ENCODE results near the gene LRIT1.

Gene LRIT1

GRCh38 chr10:84205853-84206525 lies 35.4 kb downstream of the LRIT1 start:
- no peak for TF ChIP-seq CTCF (IDR thresholded peaks at IDR 0.05; ENCODE audit: insufficient read depth, low read depth, low read length, missing control alignments)
- no peak overlapping the region for H3K4me3 ChIP-seq (ENCODE audit: low read length)
- DNase-seq (ENCODE audit: low read depth) = no peak

- TF ChIP-seq CTCF (IDR thresholded peaks at IDR 0.05; ENCODE audit: insufficient read depth, low read depth, low read length, missing control alignments) = peak; percentile 100
- H3K4me3 ChIP-seq (ENCODE audit: low read length) = no peak overlapping the region
- peak; percentile 74 for DNase-seq (ENCODE audit: low read depth)
Measured at GRCh38 chr10:84205049-84205852, 36.1 kb downstream of the LRIT1 start.

- no peak overlapping the region for H3K4me3 ChIP-seq (ENCODE audit: low read length)
- no peak for TF ChIP-seq CTCF (IDR thresholded peaks at IDR 0.05; ENCODE audit: insufficient read depth, low read depth, low read length, missing control alignments)
- no peak for DNase-seq (ENCODE audit: low read depth)
Measured at GRCh38 chr10:84204610-84205009, 36.7 kb downstream of the LRIT1 start.

GRCh38 chr10:84204122-84204521 lies 37.2 kb downstream of the LRIT1 start:
- peak; percentile 46 for DNase-seq (ENCODE audit: low read depth)
- TF ChIP-seq CTCF (IDR thresholded peaks at IDR 0.05; ENCODE audit: insufficient read depth, low read depth, low read length, missing control alignments) = peak; percentile 58
- H3K4me3 ChIP-seq (ENCODE audit: low read length) = no peak overlapping the region

- no peak for DNase-seq (ENCODE audit: low read depth)
- TF ChIP-seq CTCF (IDR thresholded peaks at IDR 0.05; ENCODE audit: insufficient read depth, low read depth, low read length, missing control alignments) = no peak
- no peak overlapping the region for H3K4me3 ChIP-seq (ENCODE audit: low read length)
Measured at GRCh38 chr10:84202349-84202748, 39.0 kb downstream of the LRIT1 start.

GRCh38 chr10:84201682-84202081 lies 39.7 kb downstream of the LRIT1 start:
- H3K4me3 ChIP-seq (ENCODE audit: low read length) = no peak overlapping the region
- no peak for TF ChIP-seq CTCF (IDR thresholded peaks at IDR 0.05; ENCODE audit: insufficient read depth, low read depth, low read length, missing control alignments)
- DNase-seq (ENCODE audit: low read depth) = no peak

Data from epithelial cell of esophagus (primary cell).